GM19468 (cell line): ENCODE measurements around the gene SCT.

Source experiments
- ATAC-seq: cut with Tn5 transposase; IDR thresholded peaks from one replicate; pipeline ENCODE4 v1.9.1; 2021; ENCODE audit warnings: mild to moderate bottlenecking, moderate library complexity, moderate number of reproducible peaks; ENCODE audit not compliant: unreplicated experiment; ENCODE audit errors: extremely low read depth

Gene SCT

GRCh38 chr11:623999-624704 is 2.8 kb downstream of the SCT start:
- ATAC-seq: no peak

DNA sequence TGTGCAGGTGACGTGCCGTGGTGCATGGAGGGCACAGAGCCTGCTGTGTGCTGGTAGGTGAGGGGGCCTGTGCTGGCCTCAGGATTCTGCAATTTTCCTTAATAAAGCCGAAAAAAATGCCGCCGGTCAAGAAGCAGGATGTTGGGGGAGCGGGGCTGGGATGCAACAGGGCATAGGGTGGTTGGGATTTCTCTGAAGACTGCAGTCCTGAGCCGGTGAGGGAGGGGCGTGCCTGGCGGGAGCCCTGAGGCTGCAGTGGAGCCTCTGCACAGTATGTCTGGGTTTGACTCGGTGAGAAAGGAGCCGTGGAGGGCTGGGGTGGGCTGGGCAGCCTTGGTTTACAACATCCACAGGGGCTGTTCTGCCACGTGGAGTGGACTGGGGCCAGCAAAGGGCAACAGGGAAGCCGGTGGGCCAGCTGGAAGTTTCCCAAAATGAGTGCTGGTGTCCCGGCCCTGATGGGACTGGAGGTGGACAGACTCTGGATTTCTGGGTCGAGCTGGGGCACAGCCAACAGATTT is 3.6 kb downstream of the SCT start:
- ATAC-seq: no peak

- ATAC-seq: no peak
Observed at GRCh38 chr11:621838-622237, 5.1 kb downstream of the SCT start.

- ATAC-seq: no peak
Observed at GRCh38 chr11:620935-621814, 5.8 kb downstream of the SCT start.

DNA sequence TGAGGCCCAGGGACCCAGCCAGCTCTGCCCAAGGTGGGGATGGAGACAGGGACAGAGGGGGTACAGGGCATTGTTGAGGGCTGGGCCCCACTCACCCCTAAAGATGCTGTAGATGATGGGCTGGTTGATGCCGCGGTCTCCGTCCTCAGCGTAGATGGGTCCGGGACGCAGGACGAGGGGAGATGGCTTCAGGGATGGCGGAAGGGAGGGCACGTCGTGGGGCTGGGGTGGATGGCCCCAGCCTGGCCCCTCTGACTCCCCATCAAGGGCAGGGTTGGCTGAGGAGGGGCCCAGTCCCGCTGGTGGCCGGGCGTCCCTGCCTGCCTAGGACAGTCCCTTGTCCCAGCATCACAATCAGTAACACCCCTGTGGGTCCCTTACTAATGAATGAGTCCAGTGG is 6.8 kb downstream of the SCT start:
- no peak for ATAC-seq

GRCh38 chr11:619628-620050 is 7.3 kb downstream of the SCT start:
- no peak for ATAC-seq

DNA sequence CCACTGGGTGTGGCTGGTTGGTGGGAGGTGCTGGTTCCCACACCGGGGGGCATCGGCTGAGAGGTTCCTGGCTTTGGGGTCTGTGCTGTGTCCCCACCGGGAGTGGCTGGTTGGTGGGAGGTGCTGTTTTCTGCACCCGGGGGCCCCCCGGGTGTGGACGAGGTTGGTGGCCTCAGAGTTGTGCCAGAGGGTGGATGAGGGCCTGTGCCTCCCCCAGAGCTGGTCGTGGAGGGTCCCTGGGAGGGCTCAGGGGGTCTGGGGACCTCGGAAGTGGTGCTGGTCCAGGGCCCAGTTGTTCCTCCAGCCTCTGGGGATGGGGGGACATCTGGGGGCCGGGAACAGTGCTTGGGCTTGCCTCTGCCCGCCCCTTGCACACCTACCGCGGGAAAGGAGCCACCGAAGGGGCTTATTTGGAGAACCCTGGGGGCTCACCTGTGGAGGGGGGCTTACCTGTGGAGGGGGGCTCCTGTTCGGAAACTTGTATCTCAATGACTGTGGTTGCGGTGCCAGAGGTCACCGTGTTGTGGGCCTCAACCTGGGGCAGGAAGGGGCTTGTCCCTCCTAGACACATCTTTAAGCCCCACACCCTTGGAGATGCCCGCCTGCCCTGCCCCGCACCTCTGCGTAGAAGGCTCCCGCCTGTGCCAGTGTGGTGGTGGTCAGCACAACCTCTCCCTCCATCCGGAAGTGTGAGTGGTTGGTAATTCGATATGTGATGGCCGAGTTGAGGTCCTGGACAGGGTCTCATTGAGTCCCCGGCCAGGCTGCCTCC is 7.9 kb downstream of the SCT start:
- no peak for ATAC-seq

DNA sequence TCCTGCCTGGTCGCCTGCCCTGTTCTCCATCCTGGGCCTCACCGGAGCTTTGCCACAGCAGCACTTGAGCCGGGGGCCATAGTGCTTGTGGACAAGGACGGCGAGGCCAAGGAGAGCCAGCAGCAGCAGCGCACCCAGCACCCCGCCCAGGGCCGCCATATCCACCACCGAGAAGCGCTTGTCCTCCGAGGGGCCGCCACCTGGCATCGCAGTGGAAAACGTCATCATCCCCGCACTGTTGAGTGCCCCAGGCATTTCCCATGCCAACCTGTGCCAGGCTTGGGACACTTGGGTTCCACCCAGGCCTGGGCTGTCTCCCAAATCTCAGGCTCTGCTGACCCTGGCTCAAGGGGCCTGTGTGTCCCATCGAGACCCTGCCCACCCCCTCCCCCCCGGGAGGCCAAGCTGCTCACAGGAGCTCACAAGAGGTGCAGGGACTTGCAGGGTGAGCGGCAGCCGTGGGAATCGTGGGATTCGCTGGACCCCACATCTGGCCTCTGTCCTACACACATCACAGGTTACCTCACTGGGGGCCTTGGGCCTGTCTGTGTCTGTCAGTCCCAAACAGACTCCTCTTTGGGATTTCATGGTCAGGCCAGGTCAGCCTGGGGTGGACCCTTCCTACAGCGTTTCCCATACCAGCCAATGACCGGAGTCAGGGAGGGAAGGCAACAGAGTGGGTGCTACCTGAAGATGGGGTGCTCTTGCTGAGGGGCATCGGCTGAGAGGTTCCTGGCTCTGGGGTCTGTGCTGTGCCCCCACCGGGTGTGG is 8.9 kb downstream of the SCT start:
- ATAC-seq: no peak

GRCh38 chr11:617199-617911 is 9.6 kb downstream of the SCT start:
- no peak for ATAC-seq

- ATAC-seq: no peak
Observed at GRCh38 chr11:616320-617198, 10.4 kb downstream of the SCT start.

DNA sequence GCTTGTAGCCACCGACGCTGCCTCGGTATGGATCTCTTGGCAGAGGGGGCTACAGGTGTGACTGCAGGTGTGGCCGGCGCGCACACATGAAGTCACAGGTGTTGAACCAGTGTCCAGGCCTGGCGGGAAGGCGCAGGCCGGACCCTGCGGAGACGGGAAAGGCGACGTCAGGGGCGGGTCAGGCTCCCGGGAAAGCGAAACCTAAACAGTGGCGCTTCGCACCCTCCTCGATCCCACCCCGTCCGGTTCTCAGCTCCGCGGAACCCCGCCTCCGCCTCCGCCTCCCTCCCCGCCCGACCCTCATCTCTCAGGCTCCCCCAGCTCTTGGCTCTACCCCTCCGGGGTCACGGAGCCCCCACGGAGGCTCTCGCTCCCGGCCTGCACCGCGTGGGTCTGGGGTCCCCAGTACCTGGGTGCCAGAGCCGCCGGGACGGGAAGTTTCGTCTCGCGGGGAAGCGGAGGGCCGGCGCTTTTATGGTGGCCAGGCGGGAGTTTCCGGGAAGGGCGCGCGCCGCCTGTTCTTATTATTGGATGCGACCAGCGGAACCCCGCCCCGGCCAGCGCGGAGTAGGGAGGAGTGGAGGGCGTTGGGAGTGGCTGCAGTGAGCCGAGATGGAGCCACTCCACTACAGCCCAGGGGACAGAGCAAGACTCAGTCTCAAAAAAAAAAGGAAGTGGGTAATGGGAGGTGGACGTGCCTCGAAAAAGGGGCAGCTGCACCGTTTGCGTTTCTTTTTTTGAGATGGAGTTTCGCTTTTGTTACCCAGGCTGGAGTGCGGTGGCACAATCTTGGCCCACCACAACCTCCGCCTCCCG is 11.3 kb downstream of the SCT start, which contains the start of gene IRF7:
Gene IRF7, minus strand, starts transcription at position 447 of the 816 bp plus-strand sequence. CDS start 586 bp downstream, outside the sequence.
- ATAC-seq: peak; percentile 48

GRCh38 chr11:614623-615503 is 12.1 kb downstream of the SCT start:
- peak; percentile 5 for ATAC-seq

DNA sequence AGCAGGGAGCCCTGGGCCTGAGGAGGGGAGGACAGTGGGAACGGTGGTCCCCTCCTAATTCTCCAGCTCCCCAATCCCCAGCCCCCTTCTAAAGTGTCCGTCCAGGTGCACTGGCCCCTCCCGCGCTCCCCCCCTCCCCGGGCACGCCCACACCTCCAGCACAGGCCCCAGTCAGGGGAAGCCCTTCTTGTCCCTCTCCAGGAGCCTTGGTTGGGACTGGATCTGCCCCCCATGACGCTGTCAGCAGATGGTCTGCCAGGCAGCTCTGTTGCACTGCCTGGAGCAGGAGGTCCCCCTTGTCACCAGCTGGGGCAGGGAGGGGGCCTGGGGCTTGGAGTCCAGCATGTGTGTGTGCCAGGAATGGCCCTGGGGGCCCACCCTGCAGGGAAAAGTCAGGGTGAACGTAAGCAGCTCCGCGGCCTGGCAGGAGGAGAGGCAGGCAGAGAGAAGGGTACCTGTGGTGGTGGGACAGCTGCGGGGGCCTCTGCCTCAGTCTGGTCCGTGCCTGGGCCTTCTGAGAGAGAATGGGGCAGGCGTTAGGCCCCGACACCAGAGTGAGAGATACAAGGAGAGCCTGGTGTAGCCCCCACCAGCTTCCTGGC is 12.9 kb downstream of the SCT start:
- no peak for ATAC-seq

DNA sequence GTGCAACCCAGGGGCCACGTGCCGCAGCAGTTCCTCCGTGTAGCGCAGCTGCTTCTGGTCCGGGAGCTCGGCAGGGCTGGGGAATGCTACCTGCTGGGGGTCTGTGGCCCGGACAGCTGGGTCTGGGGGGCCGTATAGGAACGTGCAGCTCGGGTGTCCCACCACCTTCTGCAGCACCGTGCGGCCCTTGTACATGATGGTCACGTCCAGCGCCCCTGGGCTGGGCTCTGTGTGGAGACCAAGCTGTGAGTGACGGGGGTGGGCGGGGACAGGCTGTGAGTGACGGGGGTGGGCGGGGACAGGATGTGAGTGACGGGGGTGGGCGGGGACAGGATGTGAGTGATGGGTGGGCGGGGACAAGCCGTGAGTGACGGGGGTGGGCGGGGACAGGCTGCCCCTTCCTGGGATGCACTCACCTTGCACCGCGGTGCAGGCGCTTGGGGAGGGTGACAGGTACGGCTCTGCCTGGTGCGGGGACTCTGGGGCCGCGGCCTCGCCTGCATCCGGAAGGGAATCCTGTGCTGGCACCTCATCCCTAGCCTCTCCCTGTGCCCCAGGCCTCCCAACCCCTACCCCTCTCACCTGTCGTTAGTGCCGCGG is 13.5 kb downstream of the SCT start:
- ATAC-seq: no peak

DNA sequence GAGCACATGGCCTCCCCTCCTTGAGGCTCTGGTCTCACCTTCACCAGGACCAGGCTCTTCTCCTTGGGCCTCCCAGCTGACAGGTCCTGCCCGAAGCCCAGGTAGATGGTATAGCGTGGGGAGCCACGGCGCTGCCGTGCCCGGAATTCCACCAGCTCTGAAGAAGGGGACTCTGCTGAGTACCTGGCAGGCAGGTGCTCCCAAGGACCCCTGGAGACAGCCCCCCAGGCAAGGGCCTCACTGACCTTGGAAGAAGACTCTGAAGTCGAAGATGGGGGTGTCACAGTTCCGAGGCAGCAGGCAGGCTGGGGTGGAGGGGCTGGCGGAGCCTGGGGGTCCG is 14.1 kb downstream of the SCT start:
- ATAC-seq: no peak
